Measurements from ENCODE around the gene LIME1. TPM values are rescaled to one million over a fixed set of nuclear protein-coding genes. Genes with fewer than 3 reads are reported as not detected.

The LIME1 gene
- total RNA-seq, 5 donors from 2014 or later (not counting 1 experiment from before 2014, with no cell fraction given): 144 to 248 (median 172) TPM

GRCh38 chr20:63690898-63691710, 45.4 kb upstream of the LIME1 start:
- Histone ChIP-seq H3K36me3 (ENCODE audit: control insufficient read depth in 2 of 2, extremely low read depth in 1 of 2, insufficient read depth in 1 of 2, low read length in 1 of 2) (peaks cover 0 to 13% of the 10 kb centered on the region in 2 donors), H3K4me3 (ENCODE audit: control insufficient read depth in 1 of 2, extremely low read depth in 1 of 2, low read length in 1 of 2) (no peak overlapping the region), H3K4me1 (ENCODE audit: control insufficient read depth in 1 of 2, extremely low read depth in 1 of 2, insufficient read depth in 2 of 2, low read length in 2 of 2) (peaks cover 6 to 47% of the 10 kb centered on the region in 2 experiments), H3K9me3 (no peaks in the 10 kb centered on the region), H3K27ac (ENCODE audit: low read length) (no peak overlapping the region), H3K27me3 (replicated peaks in 1 of 2; ENCODE audit: control insufficient read depth in 2 of 2, extremely low read depth in 1 of 2, insufficient read depth in 2 of 2, low read length in 1 of 2) (peaks cover 0 to 2% of the 10 kb centered on the region in 2 experiments)
- WGBS (ENCODE audit: insufficient coverage): 90% methylated on average over 18 of the region's 24 CpGs
- Mint-ChIP-seq H3K27ac (peak overlapping the region in 1 of 2 donors; percentile 20), H3K27me3 (no peaks in the 10 kb centered on the region), H3K4me1 (peaks cover 5 to 13% (median 8%) of the 10 kb centered on the region in 3 donors), H3K36me3 (no peaks in the 10 kb centered on the region), H3K9me3 (no peaks in the 10 kb centered on the region), H3K4me3 (peak overlapping the region in 1 of 3 donors; percentile 20)
- no peak for DNase-seq
- POLR2A ChIA-PET: no interaction called here
- ATAC-seq (replicated peaks in 1 of 4): no peak
- CTCF ChIA-PET: no interaction called here

- no peak for DNase-seq
- H3K36me3 Mint-ChIP-seq: no peaks in the 10 kb centered on the region
- POLR2A ChIA-PET: no interaction called here
Measured at GRCh38 chr20:63691711-63692435, 44.6 kb upstream of the LIME1 start.

GRCh38 chr20:63692436-63693082, 43.9 kb upstream of the LIME1 start:
- DNase-seq: no peak
- Mint-ChIP-seq H3K4me1 (peaks cover 5 to 17% (median 9%) of the 10 kb centered on the region in 3 donors), H3K9me3 (no peaks in the 10 kb centered on the region), H3K4me3 (no peak overlapping the region), H3K36me3 (no peaks in the 10 kb centered on the region), H3K27me3 (no peaks in the 10 kb centered on the region), H3K27ac (peak overlapping the region in 1 of 2 donors; percentile 49)
- peaks cover 0 to 2% of the 10 kb centered on the region in 2 experiments for H3K27me3 ChIP-seq (replicated peaks in 1 of 2; ENCODE audit: control insufficient read depth in 2 of 2, extremely low read depth in 1 of 2, insufficient read depth in 2 of 2, low read length in 1 of 2)
- H3K36me3 ChIP-seq (ENCODE audit: control insufficient read depth in 2 of 2, extremely low read depth in 1 of 2, insufficient read depth in 1 of 2, low read length in 1 of 2): peaks cover 0 to 13% of the 10 kb centered on the region in 2 donors
- no peak overlapping the region for H3K4me3 ChIP-seq (ENCODE audit: control insufficient read depth in 1 of 2, extremely low read depth in 1 of 2, low read length in 1 of 2)
- peaks cover 2 to 47% of the 10 kb centered on the region in 2 experiments for H3K4me1 ChIP-seq (ENCODE audit: control insufficient read depth in 1 of 2, extremely low read depth in 1 of 2, insufficient read depth in 2 of 2, low read length in 2 of 2)
- no peaks in the 10 kb centered on the region for H3K9me3 ChIP-seq
- no peak for ATAC-seq (replicated peaks in 1 of 4)
- no peak overlapping the region for H3K27ac ChIP-seq (ENCODE audit: low read length)
- CTCF ChIA-PET: no interaction called here
- 96% methylated on average over 15 of the region's 20 CpGs for WGBS (ENCODE audit: insufficient coverage)
- POLR2A ChIA-PET: no interaction called here

More at GRCh38 chr20:63691711-63692435, 44.6 kb upstream of the LIME1 start:
- no peak for ATAC-seq (replicated peaks in 1 of 4)
- Mint-ChIP-seq H3K4me3 (no peak overlapping the region), H3K4me1 (peaks cover 5 to 13% (median 8%) of the 10 kb centered on the region in 3 donors), H3K27me3 (no peaks in the 10 kb centered on the region), H3K9me3 (no peaks in the 10 kb centered on the region), H3K27ac (peak overlapping the region in 1 of 2 donors; percentile 20)
- no peak overlapping the region for H3K27ac ChIP-seq (ENCODE audit: low read length)
- no peaks in the 10 kb centered on the region for H3K9me3 ChIP-seq
- peaks cover 0 to 2% of the 10 kb centered on the region in 2 experiments for H3K27me3 ChIP-seq (replicated peaks in 1 of 2; ENCODE audit: control insufficient read depth in 2 of 2, extremely low read depth in 1 of 2, insufficient read depth in 2 of 2, low read length in 1 of 2)
- 91% methylated on average over 19 of the region's 21 CpGs for WGBS (ENCODE audit: insufficient coverage)
- CTCF ChIA-PET: no interaction called here
- no peak overlapping the region for H3K4me3 ChIP-seq (ENCODE audit: control insufficient read depth in 1 of 2, extremely low read depth in 1 of 2, low read length in 1 of 2)
- peaks cover 5 to 47% of the 10 kb centered on the region in 2 experiments for H3K4me1 ChIP-seq (ENCODE audit: control insufficient read depth in 1 of 2, extremely low read depth in 1 of 2, insufficient read depth in 2 of 2, low read length in 2 of 2)
- peaks cover 0 to 13% of the 10 kb centered on the region in 2 donors for H3K36me3 ChIP-seq (ENCODE audit: control insufficient read depth in 2 of 2, extremely low read depth in 1 of 2, insufficient read depth in 1 of 2, low read length in 1 of 2)

- Histone ChIP-seq H3K27me3 (replicated peaks in 1 of 2; ENCODE audit: control insufficient read depth in 2 of 2, extremely low read depth in 1 of 2, insufficient read depth in 2 of 2, low read length in 1 of 2) (no peaks in the 10 kb centered on the region), H3K36me3 (ENCODE audit: control insufficient read depth in 2 of 2, extremely low read depth in 1 of 2, insufficient read depth in 1 of 2, low read length in 1 of 2) (peaks cover 0 to 13% of the 10 kb centered on the region in 2 donors), H3K4me1 (ENCODE audit: control insufficient read depth in 1 of 2, extremely low read depth in 1 of 2, insufficient read depth in 2 of 2, low read length in 2 of 2) (peaks cover 2 to 48% of the 10 kb centered on the region in 2 experiments), H3K9me3 (no peaks in the 10 kb centered on the region), H3K27ac (ENCODE audit: low read length) (no peak overlapping the region), H3K4me3 (ENCODE audit: control insufficient read depth in 1 of 2, extremely low read depth in 1 of 2, low read length in 1 of 2) (no peak overlapping the region)
- CTCF ChIA-PET: no interaction called here
- peaks cover 5 to 19% (median 9%) of the 10 kb centered on the region in 3 donors for H3K4me1 Mint-ChIP-seq
- DNase-seq (no peak), ATAC-seq (replicated peaks in 1 of 4) (no peak)
- H3K27me3 Mint-ChIP-seq: no peaks in the 10 kb centered on the region
- POLR2A ChIA-PET: no interaction called here
- H3K4me3 Mint-ChIP-seq: no peak overlapping the region
- H3K9me3 Mint-ChIP-seq: no peaks in the 10 kb centered on the region
- 100% methylated on average over 6 of the region's 10 CpGs for WGBS (ENCODE audit: insufficient coverage)
- no peaks in the 10 kb centered on the region for H3K36me3 Mint-ChIP-seq
- H3K27ac Mint-ChIP-seq: no peak overlapping the region
Measured at GRCh38 chr20:63693083-63693732, 43.3 kb upstream of the LIME1 start.

- H3K36me3 ChIP-seq (ENCODE audit: control insufficient read depth in 2 of 2, extremely low read depth in 1 of 2, insufficient read depth in 1 of 2, low read length in 1 of 2): peaks cover 0 to 13% of the 10 kb centered on the region in 2 donors
- peak overlapping the region in 1 of 2 donors; percentile 58 for H3K27ac Mint-ChIP-seq
- no peak overlapping the region for H3K4me3 ChIP-seq (ENCODE audit: control insufficient read depth in 1 of 2, extremely low read depth in 1 of 2, low read length in 1 of 2)
- H3K9me3 ChIP-seq: no peaks in the 10 kb centered on the region
- no peaks in the 10 kb centered on the region for H3K27me3 Mint-ChIP-seq
- DNase-seq (no peak), ATAC-seq (replicated peaks in 1 of 4) (no peak)
- H3K4me3 Mint-ChIP-seq: no peak overlapping the region
- H3K27me3 ChIP-seq (replicated peaks in 1 of 2; ENCODE audit: control insufficient read depth in 2 of 2, extremely low read depth in 1 of 2, insufficient read depth in 2 of 2, low read length in 1 of 2): no peaks in the 10 kb centered on the region
- POLR2A ChIA-PET: no interaction called here
- H3K36me3 Mint-ChIP-seq: no peaks in the 10 kb centered on the region
- 97% methylated on average over 17 of the region's 21 CpGs for WGBS (ENCODE audit: insufficient coverage)
- no peaks in the 10 kb centered on the region for H3K9me3 Mint-ChIP-seq
- CTCF ChIA-PET: no interaction called here
- peaks cover 2 to 54% of the 10 kb centered on the region in 2 experiments for H3K4me1 ChIP-seq (ENCODE audit: control insufficient read depth in 1 of 2, extremely low read depth in 1 of 2, insufficient read depth in 2 of 2, low read length in 2 of 2)
- no peak overlapping the region for H3K27ac ChIP-seq (ENCODE audit: low read length)
- H3K4me1 Mint-ChIP-seq: peaks cover 5 to 19% (median 9%) of the 10 kb centered on the region in 3 donors
Measured at GRCh38 chr20:63693733-63694583, 42.5 kb upstream of the LIME1 start.

All from T-cell (primary cell).